Upper lobe of left lung (tissue), 4 donors: ENCODE results near the gene PPM1B.

ENCODE experiments used
- CTCF ChIP-seq, 6 experiments: fragments of 450-650 bp in 4 of 6; fragments of 200-600 bp in 2 of 6; sonication (generic) in 2 of 6; IDR thresholded peaks; one replicate each; pipeline ENCODE4 v1.5.1; 2016 to 2019; ENCODE audit warnings: antibody characterized with exemption in 6 of 6
- EP300 ChIP-seq, 4 donors: sonication (generic); formaldehyde crosslinking; IDR thresholded peaks; one replicate each; pipeline ENCODE4 v1.5.1; 2017; ENCODE audit warnings: antibody characterized with exemption in 4 of 4, control low read depth in 2 of 4
- POLR2A ChIP-seq, 4 donors: fragments of 450-650 bp; IDR thresholded peaks; one replicate each; pipeline ENCODE4 v1.5.1; 2016 to 2017; ENCODE audit warnings: antibody characterized with exemption in 4 of 4, mild to moderate bottlenecking in 2 of 4
- POLR2AphosphoS5 ChIP-seq, 2 donors: sonication (generic); formaldehyde crosslinking; IDR thresholded peaks; one replicate each; pipeline ENCODE4 v1.5.1; 2017; ENCODE audit warnings: antibody characterized with exemption in 2 of 2

GRCh38 chr2:44200011-44200410 is 31.3 kb downstream of the PPM1B start:
- TF ChIP-seq CTCF (IDR thresholded peaks at IDR 0.05) (no peak), POLR2AphosphoS5 (IDR thresholded peaks at IDR 0.05) (no peak), EP300 (IDR thresholded peaks at IDR 0.05) (no peak), POLR2A (IDR thresholded peaks at IDR 0.05) (no peak)
